Activated CD4-positive, alpha-beta memory T cell treated with anti-CD3 and anti-CD28 coated beads for 36 hours (primary cell): Measurements from ENCODE around the gene L3HYPDH. TPM values are rescaled to one million over a fixed set of nuclear protein-coding genes. Genes with fewer than 3 reads are reported as not detected.

Experiments used
- CTCF ChIA-PET: fragments of 350-600 bp; sonication (Branson Sonifier 250); formaldehyde crosslinking; loops from one replicate; lab custom pipeline; 2021; ENCODE audit warnings: antibody characterized with exemption, inconsistent platforms; lab: Charles Lee
- POLR2A ChIA-PET: fragments of 350-600 bp; sonication (Branson Sonifier 250); formaldehyde crosslinking; loops from one replicate; lab custom pipeline; 2021; ENCODE audit warnings: antibody characterized with exemption; lab: Charles Lee
- DNase-seq: peaks from one replicate; pipeline ENCODE4 v3.0.0-alpha.2; 2020
- H3K27ac Mint-ChIP-seq: one replicate; pipeline ENCODE4 v1.8.0; 2021; ENCODE audit warnings: mixed read lengths
- H3K27me3 Mint-ChIP-seq: one replicate; pipeline ENCODE4 v1.8.0; 2021; ENCODE audit warnings: mixed read lengths
- H3K36me3 Mint-ChIP-seq: one replicate; pipeline ENCODE4 v1.8.0; 2021; ENCODE audit warnings: mixed read lengths
- H3K4me1 Mint-ChIP-seq: one replicate; pipeline ENCODE4 v1.8.0; 2021; ENCODE audit warnings: low read depth, mixed read lengths
- H3K4me3 Mint-ChIP-seq: one replicate; pipeline ENCODE4 v1.8.0; 2021; ENCODE audit warnings: mild to moderate bottlenecking, mixed read lengths
- H3K9me3 Mint-ChIP-seq: one replicate; pipeline ENCODE4 v1.8.0; 2021; ENCODE audit warnings: mixed read lengths
- intact Hi-C: fragments of 100-400 bp; cut with micrococcal nuclease; formaldehyde crosslinking; loops from one replicate; pipeline ENCODE4 v1.15.1; 2023
- total RNA-seq, 2 experiments: library from RNA; stranded (reverse); gene quantifications; one replicate each; pipeline ENCODE4 v1.2.3, GENCODE V29; 2021

L3HYPDH gene
- total RNA-seq, 2 experiments from 2014 or later = 7.8 to 7.9 TPM

DNA sequence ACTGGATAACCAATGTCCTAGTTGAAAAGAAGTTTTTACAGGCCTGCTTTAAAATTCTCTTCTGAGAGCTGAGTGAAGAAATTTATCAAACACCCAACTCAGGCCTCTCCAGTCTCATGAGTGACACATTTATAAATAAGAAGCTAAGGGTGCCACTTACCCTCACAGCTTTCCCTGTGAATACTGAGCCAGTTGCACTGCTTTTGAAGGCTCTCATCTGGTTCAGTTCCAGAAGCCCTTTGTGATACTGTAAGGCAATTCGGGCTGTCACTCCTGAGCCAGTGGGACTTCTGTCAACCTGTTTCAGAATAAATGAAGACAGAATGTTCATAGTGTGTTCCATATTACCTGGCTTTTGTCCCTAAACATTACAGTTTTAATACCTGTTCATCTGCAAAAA lies 8.5 kb downstream of the L3HYPDH start:
- CTCF ChIA-PET = interaction anchor here (1.5 kb wide), 1 partner anchor 10 kb away, joined by 4 read pairs; the partner anchor contains the start of gene GPR135
- no peak for DNase-seq
- Mint-ChIP-seq H3K4me1 (peaks cover 8% of the 10 kb centered on the region), H3K36me3 (peaks cover 7% of the 10 kb centered on the region), H3K9me3 (no peaks in the 10 kb centered on the region), H3K4me3 (no peak overlapping the region), H3K27ac (no peak overlapping the region), H3K27me3 (no peaks in the 10 kb centered on the region)
- POLR2A ChIA-PET = interaction anchor here (2.1 kb wide), 1 partner anchor 8 kb away, joined by 7 read pairs; the partner anchor contains the start of genes JKAMP and L3HYPDH
- intact Hi-C loops = no loop called here

DNA sequence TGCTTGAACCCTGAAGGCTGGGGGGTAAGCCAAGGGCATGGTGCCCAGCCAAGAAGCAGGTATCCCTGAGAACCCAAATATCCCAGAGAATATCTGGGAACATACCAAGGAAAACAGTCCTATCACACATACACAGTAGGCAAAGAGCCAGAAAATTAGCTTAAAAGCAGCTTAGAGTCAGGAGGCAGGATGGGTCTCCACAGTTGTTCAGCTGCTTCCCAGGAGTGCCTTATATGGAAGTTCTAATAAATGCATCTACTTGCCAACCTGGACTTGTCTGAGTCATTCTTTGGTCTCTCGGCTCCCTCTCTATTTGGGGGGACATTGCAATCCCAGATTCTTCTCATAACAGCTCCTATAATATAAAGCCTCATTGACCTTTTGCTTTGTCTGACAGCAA lies 10.0 kb downstream of the L3HYPDH start:
- H3K4me1 Mint-ChIP-seq = no peaks in the 10 kb centered on the region
- H3K36me3 Mint-ChIP-seq = peaks cover 6% of the 10 kb centered on the region
- intact Hi-C loops = no loop called here
- ChIA-PET POLR2A (interaction anchor here (2.1 kb wide), 1 partner anchor 10 kb away, joined by 7 read pairs; the partner anchor contains the start of genes JKAMP and L3HYPDH), CTCF (interaction anchor here (0.5 kb wide), 1 partner anchor 109 kb away, joined by 4 read pairs; no protein-coding TSS in a partner anchor)
- H3K4me3 Mint-ChIP-seq = no peak overlapping the region
- no peaks in the 10 kb centered on the region for H3K9me3 Mint-ChIP-seq
- H3K27ac Mint-ChIP-seq = no peak overlapping the region
- no peak for DNase-seq
- H3K27me3 Mint-ChIP-seq = no peaks in the 10 kb centered on the region

DNA sequence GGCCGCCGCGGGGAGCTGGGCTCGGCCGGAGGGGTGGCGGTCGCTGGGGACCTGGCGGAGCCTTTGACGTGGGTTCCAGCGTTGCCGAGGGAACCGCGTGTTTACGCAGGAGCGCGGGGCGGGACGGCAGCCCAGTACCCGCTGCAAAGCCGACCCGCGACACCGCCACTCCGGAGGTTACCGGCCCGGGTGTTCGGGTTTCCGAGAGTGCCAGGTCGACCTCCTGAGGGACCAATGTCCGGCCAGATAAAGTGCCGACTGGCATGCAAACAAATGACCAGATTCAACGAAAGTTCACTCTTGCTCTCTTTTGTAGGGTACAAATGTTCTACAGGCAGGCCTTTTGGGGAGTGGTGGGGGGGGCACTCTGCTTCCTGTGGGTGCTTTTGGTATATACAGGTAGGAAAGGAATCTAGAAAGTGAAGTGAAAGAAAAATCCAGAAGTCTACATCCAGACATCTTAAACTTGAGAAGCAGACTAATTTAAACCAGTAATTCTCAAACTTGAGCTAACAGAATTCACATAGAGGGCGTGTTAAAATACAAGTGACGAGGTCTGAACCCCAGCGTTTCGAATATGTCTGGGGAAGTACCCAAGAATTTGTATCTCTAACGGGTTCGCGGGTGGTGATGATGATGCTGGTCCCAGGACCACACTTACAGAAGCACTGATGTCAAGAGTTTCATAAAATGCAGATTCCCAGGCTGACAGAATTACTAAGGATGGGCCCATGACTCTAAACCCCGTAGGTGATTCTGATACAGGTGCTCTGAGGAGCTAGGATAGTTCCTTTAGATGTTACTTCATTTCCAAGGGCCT lies 18.7 kb downstream of the L3HYPDH start, which contains the start of gene GPR135:
TSS of gene GPR135 (minus strand) at position 65 of the 820 bp plus-strand sequence. CDS start 154 bp downstream, outside the sequence.
- H3K36me3 Mint-ChIP-seq = no peaks in the 10 kb centered on the region
- H3K9me3 Mint-ChIP-seq = no peaks in the 10 kb centered on the region
- peaks cover 3% of the 10 kb centered on the region for H3K4me1 Mint-ChIP-seq
- POLR2A ChIA-PET = interaction anchor here (1.3 to 2.9 kb wide), 3 partner anchors 18 to 277 kb away, joined by 3 to 23 read pairs (median 4); partner anchors contain the start of genes DAAM1, JKAMP and L3HYPDH
- DNase-seq = no peak
- H3K27me3 Mint-ChIP-seq = peaks cover 4% of the 10 kb centered on the region
- H3K4me3 Mint-ChIP-seq = peak within 1 kb of the TSS; percentile 81
- H3K27ac Mint-ChIP-seq = no peak within 1 kb of the TSS
- intact Hi-C loops = loop anchor here (1.0 to 5.0 kb wide), 2 partner anchors 19 to 278 kb away; partner anchors contain the start of genes DAAM1, JKAMP and L3HYPDH
- CTCF ChIA-PET = interaction anchor here (1.1 to 2.7 kb wide), 4 partner anchors 11 to 343 kb away, joined by 3 to 17 read pairs (median 6); partner anchors contain the start of genes CCDC175, JKAMP and L3HYPDH

DNA sequence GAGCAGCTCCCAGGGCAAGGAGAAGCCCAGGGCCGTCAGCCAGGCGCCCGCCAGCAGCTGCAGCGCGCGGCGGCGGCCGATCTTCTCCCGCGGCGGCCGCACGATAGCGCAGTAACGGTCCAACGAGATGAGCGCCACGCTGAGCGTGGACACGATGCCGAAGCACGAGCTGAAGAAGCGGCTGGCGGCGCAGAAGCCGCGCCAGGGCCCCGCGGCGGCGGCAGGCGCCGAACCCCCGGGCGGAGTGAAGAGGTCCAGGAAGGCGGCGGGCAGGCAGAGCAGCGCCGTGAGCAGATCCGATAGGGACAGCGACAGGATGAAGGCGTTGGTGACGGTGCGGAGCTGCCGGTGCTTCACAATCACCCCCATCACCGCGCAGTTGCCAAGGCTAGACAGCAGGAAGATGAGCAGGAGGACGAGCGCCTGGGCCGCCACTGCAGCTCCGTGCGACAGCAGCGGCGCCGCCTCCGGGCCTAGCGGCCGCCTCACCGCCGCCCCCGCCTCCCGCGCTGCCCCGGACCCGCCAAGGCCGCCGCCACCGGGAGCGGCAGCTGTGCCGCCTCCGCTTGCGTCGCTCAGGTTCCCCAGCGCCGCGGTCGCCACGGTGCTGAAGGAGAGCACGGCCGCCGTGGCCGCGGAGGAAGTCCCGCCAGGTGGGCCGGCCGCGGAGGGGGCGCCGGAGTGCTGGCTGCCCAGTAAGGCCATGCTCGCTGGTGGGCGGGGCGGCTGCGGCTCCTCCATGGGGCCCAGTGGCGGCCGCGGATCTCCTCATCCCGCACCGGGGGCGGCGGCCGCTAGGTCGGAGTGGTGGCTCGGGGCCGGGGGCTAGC lies 19.5 kb downstream of the L3HYPDH start:
- H3K4me1 Mint-ChIP-seq = peaks cover 3% of the 10 kb centered on the region
- intact Hi-C loops = loop anchor here (1.0 to 5.0 kb wide), 2 partner anchors 20 to 277 kb away; partner anchors contain the start of genes DAAM1, JKAMP and L3HYPDH
- peak; percentile 61 for DNase-seq
- H3K4me3 Mint-ChIP-seq = peak overlapping the region; percentile 81
- no peaks in the 10 kb centered on the region for H3K36me3 Mint-ChIP-seq
- peaks cover 4% of the 10 kb centered on the region for H3K27me3 Mint-ChIP-seq
- H3K9me3 Mint-ChIP-seq = no peaks in the 10 kb centered on the region
- no peak overlapping the region for H3K27ac Mint-ChIP-seq
- ChIA-PET POLR2A (interaction anchor here (0.7 to 2.9 kb wide), 4 partner anchors 19 to 628 kb away, joined by 3 to 23 read pairs (median 4); partner anchors contain the start of genes DAAM1, JKAMP and L3HYPDH), CTCF (interaction anchor here (0.7 to 2.7 kb wide), 7 partner anchors 12 to 342 kb away, joined by 3 to 17 read pairs (median 4); partner anchors contain the start of genes CCDC175, JKAMP and L3HYPDH)

DNA sequence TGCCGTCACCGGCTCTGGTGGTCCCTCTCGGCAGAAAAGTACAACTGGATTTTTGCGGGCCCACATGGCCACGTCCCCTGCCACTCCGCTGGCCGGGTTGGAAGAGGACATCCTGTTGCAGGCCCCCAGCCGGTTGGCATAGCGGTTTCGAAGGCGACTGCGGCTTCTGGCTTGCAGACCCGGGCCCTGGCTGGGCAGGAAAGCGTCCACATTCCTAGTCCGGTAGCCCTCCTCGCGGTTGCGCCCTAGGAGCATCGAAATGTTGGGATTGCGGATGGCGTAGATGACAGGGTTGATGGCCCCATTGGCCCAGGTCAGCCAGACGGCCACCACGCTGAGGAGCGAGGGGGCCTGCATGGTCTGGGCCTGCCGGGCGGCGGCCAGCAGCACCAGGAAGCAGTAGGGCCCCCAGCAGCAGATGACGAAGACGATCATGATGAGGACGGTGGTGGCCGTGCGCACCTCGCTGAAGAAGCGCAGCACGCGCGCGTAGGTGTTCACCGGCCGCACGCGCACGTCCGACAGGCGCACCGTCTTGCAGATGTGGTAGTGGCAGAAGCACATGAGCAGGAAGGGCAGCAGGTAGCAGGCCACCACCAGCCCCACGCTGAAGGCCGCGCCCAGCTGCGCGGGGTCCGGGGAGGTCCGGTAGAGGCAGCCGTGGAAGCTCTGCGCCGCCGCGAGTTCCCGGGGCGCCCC lies 20.3 kb downstream of the L3HYPDH start:
- peaks cover 4% of the 10 kb centered on the region for H3K27me3 Mint-ChIP-seq
- H3K4me1 Mint-ChIP-seq = peaks cover 3% of the 10 kb centered on the region
- peak; percentile 56 for DNase-seq
- POLR2A ChIA-PET = interaction anchor here (0.7 to 2.9 kb wide), 4 partner anchors 20 to 629 kb away, joined by 3 to 23 read pairs (median 4); partner anchors contain the start of genes DAAM1, JKAMP and L3HYPDH
- peak overlapping the region; percentile 81 for H3K4me3 Mint-ChIP-seq
- intact Hi-C loops = no loop called here
- no peaks in the 10 kb centered on the region for H3K36me3 Mint-ChIP-seq
- peak overlapping the region; percentile 30 for H3K27ac Mint-ChIP-seq
- CTCF ChIA-PET = interaction anchor here (0.7 to 2.7 kb wide), 6 partner anchors 20 to 341 kb away, joined by 3 to 17 read pairs (median 4); partner anchors contain the start of genes CCDC175, JKAMP and L3HYPDH
- H3K9me3 Mint-ChIP-seq = no peaks in the 10 kb centered on the region

DNA sequence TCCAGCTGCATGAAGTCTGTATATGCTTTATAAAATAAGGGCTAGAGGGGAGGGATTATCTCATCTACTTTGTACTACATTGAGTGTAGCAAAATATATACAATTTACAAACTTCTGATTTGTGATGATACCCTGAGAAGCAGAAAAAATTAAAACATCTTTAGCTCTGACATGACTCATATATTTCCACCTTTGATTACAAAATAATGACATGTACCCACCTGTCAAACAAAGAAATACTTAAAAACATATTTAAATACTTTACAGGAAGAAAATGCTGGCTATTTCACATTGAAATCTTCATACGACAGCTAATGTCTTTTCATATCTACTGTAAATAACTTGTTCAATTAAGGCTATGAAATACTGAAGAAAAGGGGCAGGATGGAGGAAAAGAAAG lies 22.3 kb downstream of the L3HYPDH start:
- no peak for DNase-seq
- Mint-ChIP-seq H3K9me3 (no peaks in the 10 kb centered on the region), H3K4me1 (peaks cover 3% of the 10 kb centered on the region), H3K36me3 (peaks cover 10% of the 10 kb centered on the region), H3K27ac (no peak overlapping the region), H3K4me3 (no peak overlapping the region), H3K27me3 (peaks cover 4% of the 10 kb centered on the region)
- ChIA-PET POLR2A (no interaction called here), CTCF (interaction anchor here (1.8 kb wide), 1 partner anchor 115 kb away, joined by 4 read pairs; the partner anchor contains the start of gene CCDC175)
- intact Hi-C loops = no loop called here

DNA sequence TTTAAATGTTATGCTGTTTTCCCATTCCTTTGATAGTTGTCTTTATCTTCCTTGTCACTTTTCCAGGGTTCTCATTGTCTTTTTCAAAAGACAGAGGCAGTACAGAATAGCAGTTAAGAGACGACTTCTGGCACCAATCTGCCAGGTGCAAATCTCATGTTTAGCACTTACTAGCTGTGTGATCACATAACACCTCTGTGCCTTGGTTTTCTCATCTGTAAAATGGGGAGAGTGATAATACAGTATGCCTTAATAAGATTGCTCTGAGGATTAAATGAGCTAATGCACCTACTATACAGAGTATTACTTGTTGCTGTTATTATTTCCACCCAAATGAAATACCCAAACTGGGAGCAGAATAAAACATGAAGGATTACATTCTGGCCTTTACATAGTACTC lies 23.8 kb downstream of the L3HYPDH start:
- H3K4me3 Mint-ChIP-seq = no peak overlapping the region
- H3K36me3 Mint-ChIP-seq = peaks cover 19% of the 10 kb centered on the region
- H3K4me1 Mint-ChIP-seq = peaks cover 1% of the 10 kb centered on the region
- H3K27ac Mint-ChIP-seq = no peak overlapping the region
- intact Hi-C loops = no loop called here
- ChIA-PET CTCF (no interaction called here), POLR2A (no interaction called here)
- H3K27me3 Mint-ChIP-seq = peaks cover 4% of the 10 kb centered on the region
- no peaks in the 10 kb centered on the region for H3K9me3 Mint-ChIP-seq
- no peak for DNase-seq

DNA sequence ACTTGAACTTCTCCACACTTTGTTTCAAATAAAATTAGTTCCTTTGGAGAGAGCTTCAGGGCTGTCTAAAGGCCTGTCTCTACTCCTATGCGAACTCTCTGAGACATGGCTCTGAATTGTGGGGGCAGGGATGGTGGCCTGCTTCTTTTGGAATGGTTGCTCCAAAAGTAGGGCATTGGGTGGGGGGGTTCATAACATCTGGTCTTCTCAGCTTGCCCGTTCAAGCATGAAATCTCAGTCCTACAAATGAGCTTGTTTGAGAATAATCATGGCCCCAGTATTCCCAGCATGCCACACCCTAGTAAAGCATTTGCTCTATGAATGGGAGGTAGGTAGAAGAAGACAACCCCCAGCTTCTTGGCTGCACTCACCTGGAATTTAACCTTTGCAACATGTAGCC lies 25.7 kb downstream of the L3HYPDH start:
- POLR2A ChIA-PET = no interaction called here
- intact Hi-C loops = no loop called here
- CTCF ChIA-PET = interaction anchor here (1.1 to 1.6 kb wide), 3 partner anchors 25 to 330 kb away, joined by 3 to 4 read pairs (median 3); partner anchors contain the start of gene CCDC175

DNA sequence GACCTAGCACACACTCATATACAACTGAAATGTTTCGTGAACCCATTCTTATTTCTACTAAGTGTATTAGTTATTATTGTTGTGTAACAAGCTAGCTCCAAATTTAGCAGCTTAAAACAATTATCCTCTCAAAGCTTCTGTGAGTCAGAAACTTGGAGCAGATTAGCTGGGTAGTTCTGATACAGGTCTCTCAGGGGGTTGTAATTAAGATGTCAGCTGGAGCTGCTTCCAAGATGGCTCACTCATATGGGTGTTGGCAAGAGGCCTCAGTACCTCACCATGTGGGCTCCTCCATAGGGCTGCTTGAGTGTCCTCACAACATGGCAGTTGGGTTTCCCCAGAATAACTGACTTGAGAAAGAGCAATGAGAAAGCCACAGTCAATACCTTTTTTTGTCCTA lies 28.8 kb downstream of the L3HYPDH start:
- POLR2A ChIA-PET = no interaction called here
- intact Hi-C loops = no loop called here

More for the DNA sequence above, 25.7 kb downstream of the L3HYPDH start:
- peaks cover 21% of the 10 kb centered on the region for H3K36me3 Mint-ChIP-seq
- no peaks in the 10 kb centered on the region for H3K4me1 Mint-ChIP-seq
- no peak overlapping the region for H3K4me3 Mint-ChIP-seq
- no peak overlapping the region for H3K27ac Mint-ChIP-seq
- H3K27me3 Mint-ChIP-seq = peaks cover 4% of the 10 kb centered on the region
- no peaks in the 10 kb centered on the region for H3K9me3 Mint-ChIP-seq
- no peak for DNase-seq

DNA sequence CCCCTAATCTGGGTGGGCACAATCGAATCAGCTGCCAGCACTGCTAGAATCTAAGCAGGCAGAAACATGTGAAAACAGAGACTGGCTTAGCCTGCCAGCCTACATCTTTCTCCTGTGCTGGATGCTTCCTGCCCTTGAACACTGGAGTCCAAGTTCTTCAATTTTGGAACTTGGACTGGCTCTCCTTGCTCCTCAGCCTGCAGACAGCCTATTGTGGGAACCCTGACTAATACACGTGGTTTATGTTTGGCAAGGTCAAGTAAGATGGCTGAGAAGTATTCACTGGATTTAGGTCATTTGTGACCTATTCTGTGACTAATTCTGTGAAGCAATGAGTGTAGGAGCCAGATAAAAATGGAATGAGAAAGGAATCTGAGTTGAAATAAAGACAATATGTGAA lies 30.1 kb downstream of the L3HYPDH start:
- no peak for DNase-seq
- POLR2A ChIA-PET = no interaction called here
- no peaks in the 10 kb centered on the region for H3K27me3 Mint-ChIP-seq
- no peaks in the 10 kb centered on the region for H3K9me3 Mint-ChIP-seq
- intact Hi-C loops = no loop called here
- peaks cover 21% of the 10 kb centered on the region for H3K36me3 Mint-ChIP-seq
- no peaks in the 10 kb centered on the region for H3K4me1 Mint-ChIP-seq
- no peak overlapping the region for H3K4me3 Mint-ChIP-seq
- H3K27ac Mint-ChIP-seq = no peak overlapping the region
- CTCF ChIA-PET = no interaction called here

More for the DNA sequence above, 28.8 kb downstream of the L3HYPDH start:
- no peak overlapping the region for H3K4me3 Mint-ChIP-seq
- DNase-seq = no peak
- H3K36me3 Mint-ChIP-seq = peaks cover 21% of the 10 kb centered on the region
- H3K27ac Mint-ChIP-seq = no peak overlapping the region
- no peaks in the 10 kb centered on the region for H3K4me1 Mint-ChIP-seq
- no peaks in the 10 kb centered on the region for H3K9me3 Mint-ChIP-seq
- CTCF ChIA-PET = interaction anchor here (1.0 kb wide), 1 partner anchor 330 kb away, joined by 3 read pairs; no protein-coding TSS in a partner anchor
- H3K27me3 Mint-ChIP-seq = no peaks in the 10 kb centered on the region
